ENCODE measurements around the gene CTU1.

Gene CTU1

GRCh38 chr19:51093510-51094345 is 14.5 kb downstream of the CTU1 start:
- Histone ChIP-seq H2BK15ac (ENCODE audit: low read length) (no peak overlapping the region), H3K4me2 (ENCODE audit: insufficient read depth, low read length, poor library complexity, severe bottlenecking) (no peak overlapping the region), H2AK5ac (ENCODE audit: low read depth, low read length) (no peak overlapping the region), H2BK5ac (ENCODE audit: low read length) (no peak overlapping the region), H4K8ac (ENCODE audit: low read depth, low read length) (no peak overlapping the region), H4K91ac (ENCODE audit: low read depth, low read length, poor library complexity) (no peak overlapping the region), H3K79me1 (ENCODE audit: low read depth, low read length) (no peaks in the 10 kb centered on the region), H3K4ac (ENCODE audit: low read length) (no peak overlapping the region), H2BK120ac (ENCODE audit: low read depth, low read length) (no peak overlapping the region), H3K18ac (ENCODE audit: low read length) (no peak overlapping the region), H3K23ac (ENCODE audit: low read depth, low read length, poor library complexity) (no peak overlapping the region), H3K4me1 (ENCODE audit: control insufficient read depth in 2 of 2, insufficient read depth in 1 of 2, low read depth in 1 of 2, low read length in 2 of 2) (no peaks in the 10 kb centered on the region), H3K27ac (replicated peaks; ENCODE audit: low read length) (no peak overlapping the region), H2BK12ac (ENCODE audit: low read length) (no peak overlapping the region), H3K9me3 (replicated peaks in 1 of 2; ENCODE audit: control insufficient read depth in 2 of 2, insufficient read depth in 1 of 2, low read depth in 1 of 2, low read length in 2 of 2) (no peaks in the 10 kb centered on the region), H3K9ac (ENCODE audit: low read depth, low read length, poor library complexity) (no peak overlapping the region), H3K36me3 (replicated peaks in 1 of 2; ENCODE audit: control insufficient read depth in 2 of 2, insufficient read depth in 2 of 2, low read length in 2 of 2) (peaks cover 2 to 5% of the 10 kb centered on the region in 2 donors), H2AFZ (ENCODE audit: low read length) (no peak overlapping the region), H3K27me3 (ENCODE audit: control insufficient read depth in 3 of 3, insufficient read depth in 3 of 3, low read depth in 1 of 3, low read length in 3 of 3) (peaks cover 0 to 3% (median 0%) of the 10 kb centered on the region in 3 experiments), H3K4me3 (ENCODE audit: low read length in 2 of 2) (no peak overlapping the region), H3K14ac (ENCODE audit: low read length) (no peak overlapping the region)
- DNase-seq (ENCODE audit: low spot score), result no peak
- WGBS, 2 donors (ENCODE audit: extremely low coverage in 2 of 2, insufficient read length in 2 of 2, insufficient replicate concordance in 1 of 2), result no CpG with 5 or more reads among the region's 22 CpGs

GRCh38 chr19:51093101-51093500 is 15.1 kb downstream of the CTU1 start:
- H3K79me1 ChIP-seq (ENCODE audit: low read depth, low read length), result no peaks in the 10 kb centered on the region
- no peak overlapping the region for H3K4me3 ChIP-seq (ENCODE audit: low read length in 2 of 2)
- no peak overlapping the region for H4K91ac ChIP-seq (ENCODE audit: low read depth, low read length, poor library complexity)
- H4K8ac ChIP-seq (ENCODE audit: low read depth, low read length), result no peak overlapping the region
- no peak overlapping the region for H3K9ac ChIP-seq (ENCODE audit: low read depth, low read length, poor library complexity)
- no peaks in the 10 kb centered on the region for H3K9me3 ChIP-seq (replicated peaks in 1 of 2; ENCODE audit: control insufficient read depth in 2 of 2, insufficient read depth in 1 of 2, low read depth in 1 of 2, low read length in 2 of 2)
- no peak overlapping the region for H2AFZ ChIP-seq (ENCODE audit: low read length)
- no peak overlapping the region for H3K23ac ChIP-seq (ENCODE audit: low read depth, low read length, poor library complexity)
- no peak for DNase-seq (ENCODE audit: low spot score)
- H3K18ac ChIP-seq (ENCODE audit: low read length), result no peak overlapping the region
- H2BK5ac ChIP-seq (ENCODE audit: low read length), result no peak overlapping the region
- H2BK15ac ChIP-seq (ENCODE audit: low read length), result no peak overlapping the region
- peaks cover 0 to 3% (median 0%) of the 10 kb centered on the region in 3 experiments for H3K27me3 ChIP-seq (ENCODE audit: control insufficient read depth in 3 of 3, insufficient read depth in 3 of 3, low read depth in 1 of 3, low read length in 3 of 3)
- peaks cover 2 to 5% of the 10 kb centered on the region in 2 donors for H3K36me3 ChIP-seq (replicated peaks in 1 of 2; ENCODE audit: control insufficient read depth in 2 of 2, insufficient read depth in 2 of 2, low read length in 2 of 2)
- no peak overlapping the region for H2BK12ac ChIP-seq (ENCODE audit: low read length)
- no peaks in the 10 kb centered on the region for H3K4me1 ChIP-seq (ENCODE audit: control insufficient read depth in 2 of 2, insufficient read depth in 1 of 2, low read depth in 1 of 2, low read length in 2 of 2)
- no peak overlapping the region for H3K4ac ChIP-seq (ENCODE audit: low read length)
- no peak overlapping the region for H3K27ac ChIP-seq (replicated peaks; ENCODE audit: low read length)
- no peak overlapping the region for H2AK5ac ChIP-seq (ENCODE audit: low read depth, low read length)
- H3K14ac ChIP-seq (ENCODE audit: low read length), result no peak overlapping the region
- no CpG with 5 or more reads among the region's 8 CpGs for WGBS, 2 donors (ENCODE audit: extremely low coverage in 2 of 2, insufficient read length in 2 of 2, insufficient replicate concordance in 1 of 2)
- H3K4me2 ChIP-seq (ENCODE audit: insufficient read depth, low read length, poor library complexity, severe bottlenecking), result no peak overlapping the region
- no peak overlapping the region for H2BK120ac ChIP-seq (ENCODE audit: low read depth, low read length)

- Histone ChIP-seq H2AFZ (ENCODE audit: low read length) (no peak overlapping the region), H3K27me3 (ENCODE audit: control insufficient read depth in 3 of 3, insufficient read depth in 3 of 3, low read depth in 1 of 3, low read length in 3 of 3) (peaks cover 0 to 3% (median 0%) of the 10 kb centered on the region in 3 experiments), H2BK12ac (ENCODE audit: low read length) (no peak overlapping the region), H3K9ac (ENCODE audit: low read depth, low read length, poor library complexity) (no peak overlapping the region), H3K9me3 (replicated peaks in 1 of 2; ENCODE audit: control insufficient read depth in 2 of 2, insufficient read depth in 1 of 2, low read depth in 1 of 2, low read length in 2 of 2) (no peaks in the 10 kb centered on the region), H2AK5ac (ENCODE audit: low read depth, low read length) (no peak overlapping the region), H3K14ac (ENCODE audit: low read length) (no peak overlapping the region), H3K23ac (ENCODE audit: low read depth, low read length, poor library complexity) (no peak overlapping the region), H4K8ac (ENCODE audit: low read depth, low read length) (no peak overlapping the region), H2BK15ac (ENCODE audit: low read length) (no peak overlapping the region), H3K4me1 (ENCODE audit: control insufficient read depth in 2 of 2, insufficient read depth in 1 of 2, low read depth in 1 of 2, low read length in 2 of 2) (no peaks in the 10 kb centered on the region), H3K18ac (ENCODE audit: low read length) (no peak overlapping the region), H2BK5ac (ENCODE audit: low read length) (no peak overlapping the region), H4K91ac (ENCODE audit: low read depth, low read length, poor library complexity) (no peak overlapping the region), H3K4ac (ENCODE audit: low read length) (no peak overlapping the region), H2BK120ac (ENCODE audit: low read depth, low read length) (no peak overlapping the region), H3K36me3 (replicated peaks in 1 of 2; ENCODE audit: control insufficient read depth in 2 of 2, insufficient read depth in 2 of 2, low read length in 2 of 2) (no peaks in the 10 kb centered on the region), H3K79me1 (ENCODE audit: low read depth, low read length) (no peaks in the 10 kb centered on the region), H3K4me3 (ENCODE audit: low read length in 2 of 2) (no peak overlapping the region), H3K27ac (replicated peaks; ENCODE audit: low read length) (no peak overlapping the region), H3K4me2 (ENCODE audit: insufficient read depth, low read length, poor library complexity, severe bottlenecking) (no peak overlapping the region)
- no peak for DNase-seq (ENCODE audit: low spot score)
- WGBS, 2 donors (ENCODE audit: extremely low coverage in 2 of 2, insufficient read length in 2 of 2, insufficient replicate concordance in 1 of 2), result no CpG with 5 or more reads among the region's 16 CpGs
These were observed 16.0 kb downstream of the CTU1 start for GRCh38 chr19:51091895-51092873.

- Histone ChIP-seq H3K4ac (ENCODE audit: low read length) (no peak overlapping the region), H2AK5ac (ENCODE audit: low read depth, low read length) (no peak overlapping the region), H2BK120ac (ENCODE audit: low read depth, low read length) (no peak overlapping the region), H3K27ac (replicated peaks; ENCODE audit: low read length) (no peak overlapping the region), H3K18ac (ENCODE audit: low read length) (no peak overlapping the region), H4K91ac (ENCODE audit: low read depth, low read length, poor library complexity) (no peak overlapping the region), H3K36me3 (replicated peaks in 1 of 2; ENCODE audit: control insufficient read depth in 2 of 2, insufficient read depth in 2 of 2, low read length in 2 of 2) (no peaks in the 10 kb centered on the region), H2BK12ac (ENCODE audit: low read length) (no peak overlapping the region), H3K4me2 (ENCODE audit: insufficient read depth, low read length, poor library complexity, severe bottlenecking) (no peak overlapping the region), H2BK15ac (ENCODE audit: low read length) (no peak overlapping the region), H3K9me3 (replicated peaks in 1 of 2; ENCODE audit: control insufficient read depth in 2 of 2, insufficient read depth in 1 of 2, low read depth in 1 of 2, low read length in 2 of 2) (no peaks in the 10 kb centered on the region), H2AFZ (ENCODE audit: low read length) (no peak overlapping the region), H3K27me3 (ENCODE audit: control insufficient read depth in 3 of 3, insufficient read depth in 3 of 3, low read depth in 1 of 3, low read length in 3 of 3) (peaks cover 0 to 9% (median 0%) of the 10 kb centered on the region in 3 experiments), H3K9ac (ENCODE audit: low read depth, low read length, poor library complexity) (no peak overlapping the region), H3K23ac (ENCODE audit: low read depth, low read length, poor library complexity) (no peak overlapping the region), H3K79me1 (ENCODE audit: low read depth, low read length) (no peaks in the 10 kb centered on the region), H3K4me3 (ENCODE audit: low read length in 2 of 2) (no peak overlapping the region), H4K8ac (ENCODE audit: low read depth, low read length) (no peak overlapping the region), H3K4me1 (ENCODE audit: control insufficient read depth in 2 of 2, insufficient read depth in 1 of 2, low read depth in 1 of 2, low read length in 2 of 2) (no peaks in the 10 kb centered on the region), H2BK5ac (ENCODE audit: low read length) (no peak overlapping the region), H3K14ac (ENCODE audit: low read length) (no peak overlapping the region)
- WGBS, 2 donors (ENCODE audit: extremely low coverage in 2 of 2, insufficient read length in 2 of 2, insufficient replicate concordance in 1 of 2), result no CpG with 5 or more reads among the region's 10 CpGs
- DNase-seq (ENCODE audit: low spot score), result no peak
These were observed 17.1 kb downstream of the CTU1 start for GRCh38 chr19:51091126-51091525.
